Omental fat pad (tissue), 4 donors: ENCODE data around the gene ABCB11. TPM values are rescaled to one million over a fixed set of nuclear protein-coding genes. Genes with fewer than 3 reads are reported as not detected.
"Not testable (repeated sequence)": the region's sequence is repeated elsewhere in the genome, so short reads cannot be mapped to it uniquely, and the experiment has no call there.

Experiments used
- ATAC-seq: fragments of 150-250 bp; one replicate; pipeline ENCODE4 v1.9.1; 2016; ENCODE audit warnings: mild to moderate bottlenecking, moderate library complexity; ENCODE audit not compliant: low FRiP score
- DNase-seq: peaks from one replicate; pipeline ENCODE4 v3.0.0-alpha.2; 2019; ENCODE audit warnings: low spot score
- CTCF ChIP-seq, 3 donors: fragments of 450-650 bp; IDR thresholded peaks; one replicate each; pipeline ENCODE4 v1.5.1; 2016 to 2017; ENCODE audit warnings: antibody characterized with exemption in 3 of 3, mild to moderate bottlenecking in 3 of 3, moderate library complexity in 2 of 3
- total RNA-seq, 4 donors: library from RNA; depleted of rRNA; stranded (reverse); fragments of >200 nt; gene quantifications; one replicate each; pipeline ENCODE4 v1.1.0, GENCODE V29; 2016

ABCB11 gene
- total RNA-seq, 4 donors from 2014 or later = 0.24 to 1.2 (median 0.66) TPM

GRCh38 chr2:169071455-169071854, 40.3 kb upstream of the ABCB11 start:
- DNase-seq (no peak), ATAC-seq (no peak)
- no peak for TF ChIP-seq CTCF (IDR thresholded peaks at IDR 0.05)

- DNase-seq = no peak
- ATAC-seq = no peak
- TF ChIP-seq CTCF (IDR thresholded peaks at IDR 0.05) = no peak
Measured at GRCh38 chr2:169069833-169070232, 38.7 kb upstream of the ABCB11 start.

GRCh38 chr2:169069341-169069740, 38.2 kb upstream of the ABCB11 start, which contains the start of gene DHRS9:
Gene DHRS9, plus strand, starts transcription at chr2:169069563. Its CDS starts 12,019 bp downstream, at chr2:169081582.
- ATAC-seq = no peak
- DNase-seq = no peak
- no peak for TF ChIP-seq CTCF (IDR thresholded peaks at IDR 0.05)

GRCh38 chr2:169066897-169067296, 35.8 kb upstream of the ABCB11 start:
- ATAC-seq (no peak), DNase-seq (no peak)
- TF ChIP-seq CTCF (IDR thresholded peaks at IDR 0.05) = no peak

- no peak for TF ChIP-seq CTCF (IDR thresholded peaks at IDR 0.05)
- no peak for ATAC-seq
- DNase-seq = no peak
Measured at GRCh38 chr2:169065864-169066517, 34.9 kb upstream of the ABCB11 start.

- no peak for DNase-seq
- no peak for ATAC-seq
- TF ChIP-seq CTCF (IDR thresholded peaks at IDR 0.05) = no peak
Measured at GRCh38 chr2:169065422-169065821, 34.3 kb upstream of the ABCB11 start.

GRCh38 chr2:169064199-169064598, 33.1 kb upstream of the ABCB11 start:
- not testable (repeated sequence) for ATAC-seq, DNase-seq

- ATAC-seq, DNase-seq: not testable (repeated sequence)
Measured at GRCh38 chr2:169054575-169054974, 23.5 kb upstream of the ABCB11 start.
